HL-60/S4 (cell line): ENCODE data around the gene ST6GAL1.
"Not testable (repeated sequence)": the region's sequence is repeated elsewhere in the genome, so short reads cannot be mapped to it uniquely, and the experiment has no call there.

Source experiments
- in situ Hi-C: fragments of 300-500 bp; cut with MboI; formaldehyde crosslinking; loops from 2 replicates; pipeline ENCODE4 v1.14.3; 2022; ENCODE audit warnings: low sequenced_read_pairs

ST6GAL1 gene

DNA sequence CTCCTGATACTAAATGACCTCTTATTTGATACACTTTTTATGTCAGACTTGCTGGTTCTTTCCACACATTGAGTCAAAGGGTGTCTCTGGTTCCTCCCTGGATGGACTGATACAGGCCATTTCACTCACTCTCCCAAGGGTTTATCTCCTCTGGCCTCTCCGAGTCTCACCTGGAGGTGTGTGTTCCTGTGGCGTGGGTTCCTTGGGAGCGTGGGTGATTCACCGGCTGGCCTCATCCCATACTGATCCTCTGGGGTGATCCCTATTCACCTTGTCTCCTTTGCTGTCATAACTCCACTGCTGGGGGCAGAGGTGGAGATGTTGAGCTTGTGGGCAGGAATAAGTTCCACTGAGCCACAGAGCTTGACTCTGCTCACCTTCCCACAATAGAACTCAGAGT, 61.1 kb downstream of the ST6GAL1 start:
- in situ Hi-C loops = no loop called here

- in situ Hi-C loops = not testable (repeated sequence)
These were observed 61.8 kb downstream of the ST6GAL1 start for GRCh38 chr3:186992096-186992495.

DNA sequence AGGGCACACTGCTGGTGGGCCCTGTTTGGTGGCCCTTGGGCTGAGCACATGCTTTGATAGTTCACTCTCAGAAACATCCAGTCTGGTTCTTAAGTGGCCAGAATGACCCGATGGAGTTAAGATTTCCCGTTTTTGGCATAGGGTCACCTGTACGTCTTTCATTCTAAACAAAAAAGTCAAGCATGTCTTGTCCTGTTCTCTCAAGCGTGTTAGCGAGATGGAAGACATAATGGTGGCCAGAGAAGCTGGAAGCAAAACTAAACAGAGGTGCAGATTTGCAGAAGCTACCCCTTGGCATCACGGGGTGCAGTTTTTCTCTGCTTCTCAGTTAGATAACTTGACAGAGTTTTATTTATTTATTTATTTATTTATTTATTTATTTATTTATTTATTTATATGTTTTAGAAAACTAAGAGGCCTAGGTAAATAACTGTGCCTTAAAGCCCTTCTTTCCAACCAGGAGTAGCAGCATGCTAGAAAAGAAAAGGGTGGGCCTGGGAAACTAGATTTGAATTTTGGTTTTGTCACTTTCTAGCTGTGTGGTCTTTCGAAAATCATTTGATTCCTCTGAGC, 63.0 kb downstream of the ST6GAL1 start:
- in situ Hi-C loops = no loop called here

DNA sequence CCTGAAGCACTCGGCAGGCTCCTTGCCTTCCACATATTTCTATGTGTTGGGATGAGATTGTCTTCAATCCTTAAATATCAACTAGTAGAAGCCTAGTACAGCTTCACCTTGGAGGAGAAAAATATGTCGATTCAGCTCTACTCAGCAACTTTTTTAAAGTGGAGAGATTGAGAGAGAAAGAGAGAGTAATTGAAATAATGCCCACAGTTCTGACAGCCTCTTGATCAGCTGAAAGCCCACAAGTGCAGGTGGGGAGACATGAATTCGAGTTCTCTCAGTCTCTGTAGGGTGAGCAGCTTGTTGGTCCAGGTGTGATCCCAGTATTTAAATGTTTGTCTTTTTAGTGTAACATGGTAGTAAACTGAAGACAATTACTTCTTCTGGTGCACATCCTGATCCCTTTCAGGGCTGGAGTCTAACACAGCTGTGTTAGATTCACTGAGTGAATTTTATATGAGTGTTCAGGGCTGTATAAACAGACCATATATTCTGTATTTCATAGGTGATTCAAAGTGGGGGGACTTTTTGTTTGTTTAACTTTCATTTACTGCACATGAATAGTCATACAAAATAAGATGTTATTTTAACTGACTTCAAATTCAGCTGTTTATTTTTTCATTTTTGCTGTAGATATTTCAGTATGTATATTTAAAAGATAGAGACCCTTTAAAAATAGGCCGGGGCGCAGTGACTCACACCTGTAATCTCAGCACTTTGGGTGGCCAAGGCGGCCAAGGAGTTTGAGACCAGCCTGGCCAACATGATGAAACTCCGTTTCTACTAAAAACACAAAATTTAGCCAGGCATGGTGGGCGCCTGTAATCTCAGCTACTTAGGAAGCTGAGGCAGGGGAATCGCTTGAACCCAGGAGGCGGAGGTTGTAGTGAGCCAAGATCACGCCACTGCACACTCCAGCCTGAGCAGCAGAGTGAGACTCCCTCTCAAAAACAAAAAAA, 64.0 kb downstream of the ST6GAL1 start:
- in situ Hi-C loops = no loop called here

DNA sequence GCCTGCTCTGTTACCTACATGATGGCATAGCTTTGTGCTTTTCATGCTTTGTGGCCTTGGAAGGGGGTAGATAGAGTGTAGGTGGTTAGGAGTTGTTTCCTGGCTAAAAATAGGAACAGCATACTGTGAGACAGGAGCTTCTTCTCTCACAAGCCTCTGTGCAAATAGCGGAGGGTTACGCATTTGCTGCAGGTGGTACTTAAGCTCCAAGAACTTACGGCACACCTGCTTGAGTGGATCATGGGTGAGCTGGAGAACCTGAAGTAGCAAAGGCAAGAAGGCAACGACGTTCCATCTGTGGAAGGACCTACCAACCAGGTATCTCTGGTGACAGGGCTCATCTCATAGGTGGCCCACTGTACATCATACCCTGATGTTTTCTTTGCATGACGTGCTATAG, 66.0 kb downstream of the ST6GAL1 start:
- in situ Hi-C loops = no loop called here

DNA sequence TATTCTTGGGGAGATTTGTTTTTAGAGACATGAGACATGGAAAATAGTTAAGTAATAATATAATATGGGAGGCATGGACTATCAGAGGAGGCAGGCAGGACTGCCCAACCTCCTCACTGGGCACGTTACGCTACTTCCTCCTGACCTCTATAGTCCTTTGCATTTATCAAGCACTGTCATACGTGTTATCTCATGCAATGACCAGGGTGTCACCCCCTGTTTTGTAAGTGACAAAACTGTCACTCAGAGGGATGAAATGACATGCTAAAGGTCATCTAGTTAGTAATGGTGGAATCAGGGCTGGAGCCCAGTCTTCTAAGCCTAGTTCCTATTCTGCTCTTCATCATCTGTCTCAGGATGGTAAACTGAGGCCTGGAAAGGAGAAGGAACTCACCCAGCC, 66.7 kb downstream of the ST6GAL1 start:
- in situ Hi-C loops = no loop called here

DNA sequence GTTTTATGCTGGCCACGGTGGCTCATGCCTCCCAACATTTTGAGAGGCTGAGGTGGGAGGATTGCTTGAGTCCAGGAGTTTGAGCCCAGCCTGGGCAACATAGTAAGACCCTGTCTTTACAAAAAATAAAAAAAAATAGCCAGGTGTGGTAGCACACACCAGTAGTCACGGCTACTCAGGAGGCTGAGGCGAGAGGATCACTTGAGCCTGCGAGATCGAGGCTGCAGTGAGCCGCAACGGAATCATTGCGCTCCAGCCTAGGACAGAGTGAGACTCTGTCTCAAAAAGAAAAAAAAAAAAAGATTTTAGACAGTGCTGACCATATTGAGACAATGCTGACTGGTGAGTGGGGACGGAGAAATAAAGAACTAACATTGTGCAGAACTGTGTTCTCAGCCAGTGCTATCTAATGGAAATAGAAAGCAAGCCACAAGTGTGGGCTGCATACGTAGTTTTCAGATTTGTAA, 67.2 kb downstream of the ST6GAL1 start:
- in situ Hi-C loops = no loop called here

GRCh38 chr3:186998937-186999368, 68.6 kb downstream of the ST6GAL1 start:
- in situ Hi-C loops = no loop called here

DNA sequence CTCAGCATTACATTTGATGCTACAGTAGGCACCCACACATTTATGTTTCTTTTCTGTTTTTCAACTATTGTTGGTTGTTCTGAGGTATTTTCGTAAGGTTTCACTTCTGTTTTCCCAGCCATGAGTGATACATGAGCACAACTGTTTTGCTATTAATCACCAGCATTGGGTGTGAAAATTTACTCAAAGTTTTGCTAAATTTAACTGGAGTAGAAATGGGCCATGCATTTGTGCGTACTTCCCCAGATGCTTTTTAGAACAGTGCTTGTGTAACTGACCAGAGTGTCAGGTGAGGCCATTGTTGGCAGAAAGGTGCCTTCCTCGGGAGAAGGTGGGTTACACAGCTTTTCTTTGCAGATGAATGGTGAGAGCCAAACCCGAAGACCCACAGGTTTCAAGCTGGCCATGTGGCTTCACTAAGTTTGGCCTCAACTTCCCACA, 70.4 kb downstream of the ST6GAL1 start:
- in situ Hi-C loops = no loop called here

- in situ Hi-C loops = no loop called here
These were observed 72.6 kb downstream of the ST6GAL1 start for GRCh38 chr3:187002915-187003314.

GRCh38 chr3:187005827-187006481, 75.6 kb downstream of the ST6GAL1 start:
- in situ Hi-C loops = no loop called here

DNA sequence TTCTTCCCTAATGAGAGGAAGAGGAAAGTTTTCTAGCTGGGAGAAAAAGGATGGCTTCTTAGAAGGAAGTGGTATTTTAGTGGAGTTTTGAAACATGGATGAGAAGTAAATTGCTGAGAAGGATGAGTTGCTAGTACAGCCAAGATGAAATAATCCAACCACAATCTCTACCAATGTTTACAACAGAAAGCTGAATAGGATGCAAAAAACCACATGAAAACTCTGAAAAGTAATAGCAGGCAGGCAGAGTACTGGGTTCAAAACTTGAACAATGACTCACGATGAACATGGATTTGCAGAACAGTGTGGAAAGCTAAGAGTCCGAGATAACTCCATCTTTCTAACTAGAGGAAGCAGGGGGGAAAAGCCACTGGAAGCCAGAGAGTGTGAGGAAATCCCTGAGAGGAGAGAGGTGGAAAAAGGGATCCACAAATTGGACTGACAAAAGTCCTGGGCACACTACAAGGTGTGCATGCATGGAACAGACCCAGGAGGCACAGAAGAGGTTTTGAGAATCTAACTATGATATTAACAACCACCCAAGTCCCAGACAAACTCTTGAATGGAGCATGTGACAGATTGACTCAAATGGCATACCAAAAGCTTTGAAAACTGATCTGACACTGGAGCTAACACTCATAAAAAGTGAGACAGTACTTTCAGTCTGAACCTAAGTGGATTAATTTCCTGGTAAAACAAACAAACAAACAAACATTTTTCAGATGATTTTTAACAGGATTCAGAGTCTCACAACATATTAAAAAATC, 76.7 kb downstream of the ST6GAL1 start:
- in situ Hi-C loops = no loop called here

DNA sequence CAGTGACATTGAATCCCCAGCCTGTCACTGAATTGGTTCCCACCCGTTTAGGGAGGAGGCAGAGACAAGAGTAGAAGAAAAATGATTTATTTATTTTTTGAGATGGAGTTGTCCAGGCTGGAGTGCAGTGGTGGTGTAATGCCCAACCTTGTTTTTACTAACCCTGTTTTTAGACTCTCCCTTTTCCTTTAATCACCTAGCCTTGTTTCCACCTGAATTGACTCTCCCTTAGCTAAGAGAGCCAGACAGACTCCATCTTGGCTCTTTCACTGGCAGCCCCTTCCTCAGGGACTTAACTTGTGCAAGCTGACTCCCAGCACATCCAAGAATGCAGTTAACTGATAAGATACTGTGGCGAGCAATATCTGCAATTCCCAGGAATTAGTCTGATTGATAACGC, 80.1 kb downstream of the ST6GAL1 start:
- in situ Hi-C loops = not testable (repeated sequence)

DNA sequence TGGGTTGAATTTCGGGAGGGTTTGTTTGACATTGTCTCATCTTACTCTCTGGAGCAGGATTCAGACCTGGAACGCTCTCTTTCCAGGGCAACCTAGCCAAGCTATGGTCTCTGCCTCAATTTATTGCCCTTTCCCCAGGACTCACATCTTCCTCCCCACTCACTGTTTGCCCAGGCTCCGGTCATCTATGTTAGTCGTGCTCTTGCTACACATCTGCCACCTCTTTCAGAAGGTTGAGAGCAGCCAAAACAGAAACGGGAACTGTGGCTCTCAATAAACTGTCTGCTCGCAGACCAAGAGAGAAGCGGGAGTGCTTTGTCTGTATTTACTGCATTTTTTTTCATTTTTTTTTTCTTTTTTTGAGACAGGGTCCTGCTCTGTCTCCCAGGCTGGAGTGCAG, 81.6 kb downstream of the ST6GAL1 start:
- in situ Hi-C loops = no loop called here

GRCh38 chr3:187012609-187013051, 82.3 kb downstream of the ST6GAL1 start:
- in situ Hi-C loops = no loop called here

DNA sequence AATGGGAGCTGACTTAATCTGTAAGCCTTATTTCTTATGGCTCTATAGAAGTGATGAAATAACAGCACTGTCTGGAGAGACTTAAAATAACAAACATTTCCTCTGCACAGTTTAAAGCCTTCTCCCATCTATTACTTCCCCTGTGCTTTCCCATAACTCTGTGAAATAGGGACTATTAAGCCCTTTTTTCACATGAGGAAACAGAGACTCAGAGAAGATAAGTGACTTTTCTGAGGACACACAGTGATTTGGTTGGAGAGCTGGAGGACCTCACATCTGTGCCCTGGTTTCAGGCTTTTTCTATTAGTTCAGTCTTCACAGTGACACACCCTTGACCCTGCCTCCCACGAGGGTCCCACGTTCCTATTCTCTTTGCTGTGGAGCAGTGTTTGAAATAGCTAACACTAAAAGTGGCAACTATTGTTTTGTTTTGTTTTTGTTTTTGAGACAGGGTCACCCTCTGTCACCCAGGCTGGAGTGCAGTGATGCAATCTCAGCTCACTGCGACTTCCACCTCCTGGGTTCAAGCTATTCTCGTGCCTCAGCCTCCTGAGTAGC, 82.9 kb downstream of the ST6GAL1 start:
- in situ Hi-C loops = no loop called here

GRCh38 chr3:187014417-187014864, 84.1 kb downstream of the ST6GAL1 start:
- in situ Hi-C loops = no loop called here

GRCh38 chr3:187015903-187016638, 85.7 kb downstream of the ST6GAL1 start:
- in situ Hi-C loops = no loop called here

DNA sequence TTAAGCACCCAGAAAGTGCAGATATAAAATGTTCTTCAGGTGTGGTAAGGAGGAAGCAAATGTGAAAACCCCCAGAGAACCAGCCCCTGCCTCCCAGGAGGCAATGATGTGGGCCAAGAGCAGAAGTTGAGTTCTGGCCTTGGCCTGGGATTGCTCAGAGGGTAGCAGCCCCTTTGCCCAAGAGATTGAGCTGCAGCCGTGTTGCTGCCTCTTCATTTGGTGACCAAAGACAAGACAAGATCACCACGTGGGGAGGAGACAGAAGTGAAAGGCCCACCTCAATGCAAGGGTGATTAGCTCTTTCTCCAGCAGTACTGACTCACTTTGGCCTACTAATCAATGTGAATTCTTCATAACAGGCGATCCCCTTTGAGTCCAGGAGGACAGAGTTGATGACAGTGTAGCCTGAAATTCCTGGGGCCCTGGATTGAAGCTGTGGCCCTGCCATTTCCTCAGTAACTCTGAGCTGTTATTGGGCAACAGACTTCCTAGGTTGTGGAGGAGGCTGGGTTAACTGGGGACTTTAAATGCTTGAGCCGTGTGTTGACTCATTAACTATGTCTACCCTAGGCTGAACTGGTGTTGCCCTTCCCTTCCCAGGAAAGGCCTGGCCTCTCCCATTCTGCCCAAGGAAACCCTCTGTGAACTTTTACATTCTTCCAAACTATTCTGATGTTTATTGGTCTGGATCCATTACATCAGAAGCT, 86.5 kb downstream of the ST6GAL1 start:
- in situ Hi-C loops = no loop called here
